CD4-positive, alpha-beta T cell treated with Interleukin-15 for 1 hour (primary cell): ENCODE results near the gene UBP1.
"Not testable (repeated sequence)": the region's sequence is repeated elsewhere in the genome, so short reads cannot be mapped to it uniquely, and the experiment has no call there.

Experiments
- DNase-seq: peaks from one replicate; pipeline ENCODE4 v3.0.0-alpha.2; 2020

UBP1 gene

GRCh38 chr3:33430571-33430970 is 9.6 kb downstream of the UBP1 start:
- no peak for DNase-seq

GRCh38 chr3:33430061-33430460 is 10.1 kb downstream of the UBP1 start:
- no peak for DNase-seq

GRCh38 chr3:33429306-33429705 is 10.9 kb downstream of the UBP1 start:
- not testable (repeated sequence) for DNase-seq

- no peak for DNase-seq
Measured at GRCh38 chr3:33428734-33429133, 11.5 kb downstream of the UBP1 start.

GRCh38 chr3:33426630-33427317 is 13.4 kb downstream of the UBP1 start:
- DNase-seq: no peak

GRCh38 chr3:33426068-33426467 is 14.1 kb downstream of the UBP1 start:
- no peak for DNase-seq

GRCh38 chr3:33425453-33425852 is 14.8 kb downstream of the UBP1 start:
- no peak for DNase-seq

GRCh38 chr3:33424606-33425452 is 15.4 kb downstream of the UBP1 start:
- DNase-seq: no peak

- no peak for DNase-seq
Measured at GRCh38 chr3:33420966-33421365, 19.2 kb downstream of the UBP1 start.

GRCh38 chr3:33419948-33420347 is 20.3 kb downstream of the UBP1 start:
- DNase-seq: no peak

GRCh38 chr3:33417066-33417673 is 23.0 kb downstream of the UBP1 start:
- DNase-seq: no peak

GRCh38 chr3:33410816-33411215 is 29.4 kb downstream of the UBP1 start:
- DNase-seq: not testable (repeated sequence)

GRCh38 chr3:33403756-33404155 is 36.4 kb downstream of the UBP1 start:
- DNase-seq: no peak

- DNase-seq: no peak
Measured at GRCh38 chr3:33402936-33403335, 37.3 kb downstream of the UBP1 start.

- DNase-seq: no peak
Measured at GRCh38 chr3:33401781-33402180, 38.4 kb downstream of the UBP1 start.

- DNase-seq: no peak
Measured at GRCh38 chr3:33398410-33398809, 41.8 kb downstream of the UBP1 start.

GRCh38 chr3:33395900-33396299 is 44.3 kb downstream of the UBP1 start:
- DNase-seq: no peak

- DNase-seq: no peak
Measured at GRCh38 chr3:33394403-33395054, 45.7 kb downstream of the UBP1 start.

GRCh38 chr3:33392703-33393125 is 47.5 kb downstream of the UBP1 start:
- no peak for DNase-seq

GRCh38 chr3:33392144-33392543 is 48.1 kb downstream of the UBP1 start:
- no peak for DNase-seq

- DNase-seq: no peak
Measured at GRCh38 chr3:33391255-33391995, 48.8 kb downstream of the UBP1 start.

- no peak for DNase-seq
Measured at GRCh38 chr3:33389908-33390307, 50.3 kb downstream of the UBP1 start.
